Natural killer cell treated with Interleukin-12 subunit alpha and Interleukin-12 subunit beta and Interleukin-15 and Interleukin-18, amount 100 ng/mL, for 72 hours (primary cell): Measurements from ENCODE around the gene ADORA1. TPM values are rescaled to one million over a fixed set of nuclear protein-coding genes. Genes with fewer than 3 reads are reported as not detected.

Experiments used
- ATAC-seq, 2 donors: fragments of 150-1000 bp; cut with Tn5 transposase in 1 of 2; sonication (Bioruptor Pico), chemical (Tn5 transposase) in 1 of 2; 2 replicates each; pipeline ENCODE4 v1.10.0; 2021
- DNase-seq: peaks from one replicate; pipeline ENCODE4 v3.0.0; 2022; ENCODE audit warnings: low spot score
- H3K27ac Mint-ChIP-seq, 2 donors: 1 replicate in 1 of 2; 2 replicates in 1 of 2; pipeline ENCODE4 v1.8.0; 2022; ENCODE audit warnings: mixed read lengths in 2 of 2, mild to moderate bottlenecking in 1 of 2, moderate library complexity in 1 of 2
- H3K27me3 Mint-ChIP-seq, 2 donors: 1 replicate in 1 of 2; 2 replicates in 1 of 2; pipeline ENCODE4 v1.8.0; 2022; ENCODE audit warnings: mixed read lengths in 2 of 2
- H3K36me3 Mint-ChIP-seq: one replicate; pipeline ENCODE4 v1.8.0; 2022; ENCODE audit warnings: mixed read lengths
- H3K4me1 Mint-ChIP-seq, 2 donors: 1 replicate in 1 of 2; 2 replicates in 1 of 2; pipeline ENCODE4 v1.8.0; 2022; ENCODE audit warnings: low read depth in 2 of 2, mixed read lengths in 2 of 2, mild to moderate bottlenecking in 1 of 2
- H3K4me3 Mint-ChIP-seq: one replicate; pipeline ENCODE4 v1.8.0; 2022; ENCODE audit warnings: mixed read lengths
- H3K9me3 Mint-ChIP-seq: 2 replicates; pipeline ENCODE4 v1.8.0; 2022; ENCODE audit warnings: mixed read lengths
- total RNA-seq, 2 donors: library from RNA; stranded (reverse); gene quantifications; one replicate each; pipeline ENCODE4 v1.2.3, GENCODE V29; 2022

Gene ADORA1
- total RNA-seq, 2 donors from 2014 or later = not detected

GRCh38 chr1:203185061-203185461, 57.5 kb downstream of the ADORA1 start:
- H3K4me3 Mint-ChIP-seq = no peak overlapping the region
- H3K27ac Mint-ChIP-seq = no peak overlapping the region
- no peaks in the 10 kb centered on the region for H3K36me3 Mint-ChIP-seq
- H3K4me1 Mint-ChIP-seq = peaks cover 0 to 2% of the 10 kb centered on the region in 2 donors
- no peak for DNase-seq
- H3K27me3 Mint-ChIP-seq = peaks cover 10 to 22% of the 10 kb centered on the region in 2 donors
- ATAC-seq = no peak
- no peaks in the 10 kb centered on the region for H3K9me3 Mint-ChIP-seq

GRCh38 chr1:203185585-203185984, 58.1 kb downstream of the ADORA1 start:
- no peaks in the 10 kb centered on the region for H3K9me3 Mint-ChIP-seq
- no peak for ATAC-seq
- H3K27me3 Mint-ChIP-seq = peaks cover 10 to 24% of the 10 kb centered on the region in 2 donors
- no peak for DNase-seq
- no peak overlapping the region for H3K27ac Mint-ChIP-seq
- H3K4me1 Mint-ChIP-seq = peaks cover 0 to 2% of the 10 kb centered on the region in 2 donors
- no peak overlapping the region for H3K4me3 Mint-ChIP-seq
- H3K36me3 Mint-ChIP-seq = no peaks in the 10 kb centered on the region

GRCh38 chr1:203186091-203186445, 58.5 kb downstream of the ADORA1 start:
- Mint-ChIP-seq H3K27ac (no peak overlapping the region), H3K4me1 (peaks cover 0 to 2% of the 10 kb centered on the region in 2 donors)

GRCh38 chr1:203186446-203187303, 59.1 kb downstream of the ADORA1 start, which contains the start of gene CHI3L1:
TSS of gene CHI3L1 (minus strand) at chr1:203186704. CDS start at chr1:203186623, 81 bp downstream.
- Mint-ChIP-seq H3K9me3 (no peaks in the 10 kb centered on the region), H3K27ac (no peak within 1 kb of the TSS), H3K27me3 (peaks cover 10 to 29% of the 10 kb centered on the region in 2 donors), H3K4me3 (no peak within 1 kb of the TSS), H3K36me3 (no peaks in the 10 kb centered on the region), H3K4me1 (peaks cover 0 to 2% of the 10 kb centered on the region in 2 donors)
- no peak for ATAC-seq
- DNase-seq = no peak

More at GRCh38 chr1:203186091-203186445, 58.5 kb downstream of the ADORA1 start:
- Mint-ChIP-seq H3K4me3 (no peak overlapping the region), H3K27me3 (peaks cover 10 to 24% of the 10 kb centered on the region in 2 donors), H3K9me3 (no peaks in the 10 kb centered on the region), H3K36me3 (no peaks in the 10 kb centered on the region)
- ATAC-seq = no peak
- DNase-seq = no peak

- Mint-ChIP-seq H3K4me1 (peaks cover 0 to 2% of the 10 kb centered on the region in 2 donors), H3K27ac (no peak overlapping the region), H3K27me3 (peaks cover 10 to 31% of the 10 kb centered on the region in 2 donors), H3K9me3 (no peaks in the 10 kb centered on the region), H3K36me3 (no peaks in the 10 kb centered on the region), H3K4me3 (no peak overlapping the region)
- no peak for DNase-seq
- no peak for ATAC-seq
These were observed 59.8 kb downstream of the ADORA1 start for GRCh38 chr1:203187304-203187685.

- H3K4me3 Mint-ChIP-seq = no peak overlapping the region
- no peaks in the 10 kb centered on the region for H3K9me3 Mint-ChIP-seq
- DNase-seq (no peak), ATAC-seq (no peak)
- peaks cover 10 to 31% of the 10 kb centered on the region in 2 donors for H3K27me3 Mint-ChIP-seq
- no peaks in the 10 kb centered on the region for H3K36me3 Mint-ChIP-seq
- no peak overlapping the region for H3K27ac Mint-ChIP-seq
- peaks cover 0 to 2% of the 10 kb centered on the region in 2 donors for H3K4me1 Mint-ChIP-seq
These were observed 60.3 kb downstream of the ADORA1 start for GRCh38 chr1:203187689-203188264.

- no peak for ATAC-seq
- H3K4me3 Mint-ChIP-seq = no peak overlapping the region
- no peak for DNase-seq
These were observed 61.2 kb downstream of the ADORA1 start for GRCh38 chr1:203188686-203189232.

GRCh38 chr1:203189951-203190352, 62.4 kb downstream of the ADORA1 start:
- DNase-seq = no peak
- Mint-ChIP-seq H3K9me3 (no peaks in the 10 kb centered on the region), H3K27me3 (peaks cover 10 to 31% of the 10 kb centered on the region in 2 donors), H3K27ac (no peak overlapping the region), H3K4me1 (no peaks in the 10 kb centered on the region), H3K4me3 (no peak overlapping the region), H3K36me3 (no peaks in the 10 kb centered on the region)
- no peak for ATAC-seq

More at GRCh38 chr1:203188686-203189232, 61.2 kb downstream of the ADORA1 start:
- Mint-ChIP-seq H3K9me3 (no peaks in the 10 kb centered on the region), H3K27ac (no peak overlapping the region), H3K27me3 (peaks cover 10 to 31% of the 10 kb centered on the region in 2 donors), H3K4me1 (no peaks in the 10 kb centered on the region), H3K36me3 (no peaks in the 10 kb centered on the region)

- no peak overlapping the region for H3K27ac Mint-ChIP-seq
- no peak for ATAC-seq
- H3K9me3 Mint-ChIP-seq = no peaks in the 10 kb centered on the region
These were observed 63.4 kb downstream of the ADORA1 start for GRCh38 chr1:203190949-203191348.

GRCh38 chr1:203196371-203196770, 68.8 kb downstream of the ADORA1 start:
- Mint-ChIP-seq H3K4me3 (no peak overlapping the region), H3K4me1 (no peaks in the 10 kb centered on the region), H3K9me3 (no peaks in the 10 kb centered on the region), H3K36me3 (no peaks in the 10 kb centered on the region), H3K27me3 (peaks cover 22 to 32% of the 10 kb centered on the region in 2 donors), H3K27ac (no peak overlapping the region)
- DNase-seq = no peak
- peak in 1 of 2 donors; percentile 8 for ATAC-seq

More at GRCh38 chr1:203190949-203191348, 63.4 kb downstream of the ADORA1 start:
- DNase-seq = no peak
- Mint-ChIP-seq H3K4me1 (no peaks in the 10 kb centered on the region), H3K36me3 (no peaks in the 10 kb centered on the region), H3K4me3 (no peak overlapping the region), H3K27me3 (peaks cover 15 to 31% of the 10 kb centered on the region in 2 donors)

- no peaks in the 10 kb centered on the region for H3K9me3 Mint-ChIP-seq
- no peak overlapping the region for H3K4me3 Mint-ChIP-seq
- DNase-seq (no peak), ATAC-seq (no peak)
- H3K4me1 Mint-ChIP-seq = peaks cover 0 to 2% of the 10 kb centered on the region in 2 donors
- no peaks in the 10 kb centered on the region for H3K36me3 Mint-ChIP-seq
- no peak overlapping the region for H3K27ac Mint-ChIP-seq
- H3K27me3 Mint-ChIP-seq = peaks cover 26 to 30% of the 10 kb centered on the region in 2 donors
These were observed 70.1 kb downstream of the ADORA1 start for GRCh38 chr1:203197625-203198024.

GRCh38 chr1:203199002-203199401, 71.5 kb downstream of the ADORA1 start:
- DNase-seq (no peak), ATAC-seq (no peak)
- Mint-ChIP-seq H3K36me3 (no peaks in the 10 kb centered on the region), H3K4me1 (peaks cover 0 to 5% of the 10 kb centered on the region in 2 donors), H3K4me3 (no peak overlapping the region), H3K9me3 (no peaks in the 10 kb centered on the region), H3K27ac (no peak overlapping the region), H3K27me3 (peaks cover 33 to 38% of the 10 kb centered on the region in 2 donors)

- no peaks in the 10 kb centered on the region for H3K9me3 Mint-ChIP-seq
- H3K4me1 Mint-ChIP-seq = peaks cover 0 to 5% of the 10 kb centered on the region in 2 donors
- H3K27ac Mint-ChIP-seq = no peak overlapping the region
- peaks cover 33 to 38% of the 10 kb centered on the region in 2 donors for H3K27me3 Mint-ChIP-seq
- DNase-seq = no peak
- no peak overlapping the region for H3K4me3 Mint-ChIP-seq
- ATAC-seq = no peak
- no peaks in the 10 kb centered on the region for H3K36me3 Mint-ChIP-seq
These were observed 71.9 kb downstream of the ADORA1 start for GRCh38 chr1:203199481-203199815.
